Measurements from ENCODE around the gene KCNQ2. TPM values are rescaled to one million over a fixed set of nuclear protein-coding genes. Genes with fewer than 3 reads are reported as not detected.

Gene KCNQ2
- total RNA-seq, 4 donors from 2014 or later = not detected

DNA sequence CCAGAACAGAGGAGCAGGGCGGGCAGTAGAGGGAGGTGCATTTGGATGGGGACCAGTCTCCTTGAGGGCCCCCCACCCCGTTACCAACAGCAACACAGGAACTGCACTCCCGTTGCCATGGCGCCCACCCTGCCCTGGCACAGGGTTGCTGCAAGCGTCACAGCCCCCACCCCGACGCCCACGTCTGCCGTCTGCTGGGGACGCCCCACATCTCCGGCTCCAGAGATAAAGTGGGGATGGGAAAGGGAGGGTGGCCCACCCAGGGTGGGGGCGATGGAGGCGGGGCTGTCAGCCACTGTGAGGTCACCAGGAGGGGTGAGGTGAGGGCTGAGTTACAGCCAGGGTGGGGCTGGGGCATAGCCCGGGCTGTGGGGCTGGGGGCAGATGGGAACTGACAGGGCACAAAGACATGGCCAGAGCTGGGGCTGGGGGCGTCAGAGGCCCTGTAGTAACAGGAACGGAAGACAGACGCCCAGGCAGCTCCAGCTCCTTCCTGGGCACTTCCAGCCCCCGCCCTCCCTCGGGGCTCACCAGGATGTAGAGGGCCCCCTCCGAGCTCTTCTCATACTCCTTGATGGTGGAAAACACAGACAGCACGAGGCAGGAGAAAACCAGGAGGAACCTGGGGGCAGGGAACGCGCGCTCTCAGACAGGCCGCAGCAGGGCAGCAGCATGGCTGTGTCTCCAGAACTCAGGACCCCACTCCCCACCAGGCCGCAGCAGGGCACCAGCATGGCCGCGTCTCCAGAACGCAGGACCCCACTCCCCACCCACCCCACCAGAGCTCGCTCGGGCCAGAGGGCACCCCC is 26.0 kb downstream of the KCNQ2 start:
- Histone ChIP-seq H3K27ac (no peak overlapping the region), H3K36me3 (no peaks in the 10 kb centered on the region), H3K27me3 (peaks cover 0 to 82% (median 2%) of the 10 kb centered on the region in 4 donors), H3K4me3 (no peak overlapping the region), H3K9me3 (no peaks in the 10 kb centered on the region), H3K4me1 (no peaks in the 10 kb centered on the region)
- TF ChIP-seq POLR2A (IDR thresholded peaks at IDR 0.05) = no peak
- intact Hi-C loops (cut with DNase I) = no loop called here
- DNase-seq = no peak
- WGBS, 2 donors = 42 to 58% methylated on average over 4 to 5 of the region's 31 CpGs

- peaks cover 0 to 81% (median 2%) of the 10 kb centered on the region in 4 donors for H3K27me3 ChIP-seq
- intact Hi-C loops (cut with DNase I) = no loop called here
These were observed 27.2 kb downstream of the KCNQ2 start for GRCh38 chr20:63445075-63445734.

GRCh38 chr20:63444548-63444947 is 27.9 kb downstream of the KCNQ2 start:
- 58 to 96% methylated on average over 4 to 14 of the region's 24 CpGs for WGBS, 2 donors
- no peak for DNase-seq
- peaks cover 0 to 81% (median under 1%) of the 10 kb centered on the region in 4 donors for H3K27me3 ChIP-seq

More at GRCh38 chr20:63445075-63445734, 27.2 kb downstream of the KCNQ2 start:
- Histone ChIP-seq H3K27ac (no peak overlapping the region), H3K9me3 (no peaks in the 10 kb centered on the region), H3K4me1 (no peaks in the 10 kb centered on the region), H3K36me3 (no peaks in the 10 kb centered on the region), H3K4me3 (no peak overlapping the region)
- TF ChIP-seq, protein P1, sequence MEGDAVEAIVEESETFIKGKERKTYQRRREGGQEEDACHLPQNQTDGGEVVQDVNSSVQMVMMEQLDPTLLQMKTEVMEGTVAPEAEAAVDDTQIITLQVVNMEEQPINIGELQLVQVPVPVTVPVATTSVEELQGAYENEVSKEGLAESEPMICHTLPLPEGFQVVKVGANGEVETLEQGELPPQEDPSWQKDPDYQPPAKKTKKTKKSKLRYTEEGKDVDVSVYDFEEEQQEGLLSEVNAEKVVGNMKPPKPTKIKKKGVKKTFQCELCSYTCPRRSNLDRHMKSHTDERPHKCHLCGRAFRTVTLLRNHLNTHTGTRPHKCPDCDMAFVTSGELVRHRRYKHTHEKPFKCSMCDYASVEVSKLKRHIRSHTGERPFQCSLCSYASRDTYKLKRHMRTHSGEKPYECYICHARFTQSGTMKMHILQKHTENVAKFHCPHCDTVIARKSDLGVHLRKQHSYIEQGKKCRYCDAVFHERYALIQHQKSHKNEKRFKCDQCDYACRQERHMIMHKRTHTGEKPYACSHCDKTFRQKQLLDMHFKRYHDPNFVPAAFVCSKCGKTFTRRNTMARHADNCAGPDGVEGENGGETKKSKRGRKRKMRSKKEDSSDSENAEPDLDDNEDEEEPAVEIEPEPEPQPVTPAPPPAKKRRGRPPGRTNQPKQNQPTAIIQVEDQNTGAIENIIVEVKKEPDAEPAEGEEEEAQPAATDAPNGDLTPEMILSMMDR (IDR thresholded peaks at IDR 0.05) = no peak
- no peak for TF ChIP-seq POLR2A (IDR thresholded peaks at IDR 0.05)
- WGBS, 2 donors = 73% methylated on average over 3 of the region's 15 CpGs; no CpG with 5 or more reads in 1 of the 2 donors
- no peak for DNase-seq

GRCh38 chr20:63443606-63444395 is 28.7 kb downstream of the KCNQ2 start:
- no peaks in the 10 kb centered on the region for H3K36me3 ChIP-seq
- DNase-seq = no peak
- no peak overlapping the region for H3K27ac ChIP-seq
- H3K27me3 ChIP-seq = peaks cover 0 to 81% (median 0%) of the 10 kb centered on the region in 4 donors
- H3K4me1 ChIP-seq = no peaks in the 10 kb centered on the region
- H3K9me3 ChIP-seq = no peaks in the 10 kb centered on the region
- WGBS, 2 donors = 86 to 89% methylated on average over 7 to 10 of the region's 25 CpGs
- no peak overlapping the region for H3K4me3 ChIP-seq
- intact Hi-C loops (cut with DNase I) = no loop called here
- TF ChIP-seq POLR2A (IDR thresholded peaks at IDR 0.05) = no peak
- TF ChIP-seq, protein P1 (IDR thresholded peaks at IDR 0.05) = no peak

More at GRCh38 chr20:63444548-63444947, 27.9 kb downstream of the KCNQ2 start:
- TF ChIP-seq, protein P1 (IDR thresholded peaks at IDR 0.05) = no peak
- TF ChIP-seq POLR2A (IDR thresholded peaks at IDR 0.05) = no peak
- no peaks in the 10 kb centered on the region for H3K9me3 ChIP-seq
- no peak overlapping the region for H3K27ac ChIP-seq
- H3K4me1 ChIP-seq = no peaks in the 10 kb centered on the region
- H3K4me3 ChIP-seq = no peak overlapping the region
- intact Hi-C loops (cut with DNase I) = no loop called here
- H3K36me3 ChIP-seq = no peaks in the 10 kb centered on the region

DNA sequence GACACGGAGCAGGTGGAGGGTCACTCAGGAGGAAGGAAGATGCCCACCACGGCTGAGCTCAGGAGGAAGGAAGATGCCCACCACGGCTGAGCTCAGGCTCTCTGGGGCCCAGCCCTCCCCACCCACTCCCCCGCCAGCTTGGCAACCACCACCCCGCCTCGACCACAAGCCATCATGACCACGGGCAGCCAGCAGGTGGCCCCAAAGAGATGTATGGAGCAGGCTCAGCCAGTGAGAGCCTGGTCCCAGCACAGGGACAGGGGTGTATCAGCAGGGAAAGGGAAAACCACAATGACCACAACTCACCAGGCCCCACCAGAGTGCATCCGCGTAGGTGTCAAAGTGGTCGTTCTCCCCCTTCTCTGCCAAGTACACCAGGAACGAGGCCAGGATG is 30.4 kb downstream of the KCNQ2 start:
- WGBS, 2 donors = 59 to 63% methylated on average over 4 to 5 of the region's 11 CpGs
- no peaks in the 10 kb centered on the region for H3K9me3 ChIP-seq
- no peak for TF ChIP-seq POLR2A (IDR thresholded peaks at IDR 0.05)
- TF ChIP-seq, protein P1 (IDR thresholded peaks at IDR 0.05) = peak in 2 of 6 experiments; percentile 15 to 43
- no peaks in the 10 kb centered on the region for H3K36me3 ChIP-seq
- intact Hi-C loops (cut with DNase I) = no loop called here
- no peak overlapping the region for H3K27ac ChIP-seq
- peaks cover 0 to 78% (median 0%) of the 10 kb centered on the region in 4 donors for H3K27me3 ChIP-seq
- no peaks in the 10 kb centered on the region for H3K4me1 ChIP-seq
- no peak overlapping the region for H3K4me3 ChIP-seq
- DNase-seq = no peak
